Stimulated activated naive B cell treated with anti-CD40 and anti-IgM and Interleukin-4, amounts not matched to agents 10 μg/mL and 1 μg/mL and 100 μg/mL, for 72 hours (primary cell): ENCODE measurements around the gene FBXO24.

Experiments
- ATAC-seq, 2 donors: fragments of 150-1000 bp; cut with Tn5 transposase; replicated peaks; 2 replicates each; pipeline ENCODE4 v1.10.0; 2021; ENCODE audit warnings: moderate library complexity in 1 of 2
- DNase-seq: peaks from one replicate; pipeline ENCODE4 v3.0.0; 2021
- H3K27ac Mint-ChIP-seq: one replicate; pipeline ENCODE4 v1.8.0; 2022; ENCODE audit warnings: mild to moderate bottlenecking, mixed read lengths
- H3K27me3 Mint-ChIP-seq, 2 donors: one replicate each; pipeline ENCODE4 v1.8.0; 2022; ENCODE audit warnings: mixed read lengths in 2 of 2
- H3K36me3 Mint-ChIP-seq, 2 donors: one replicate each; pipeline ENCODE4 v1.8.0; 2022; ENCODE audit warnings: mixed read lengths in 2 of 2, mild to moderate bottlenecking in 1 of 2
- H3K4me1 Mint-ChIP-seq, 2 donors: one replicate each; pipeline ENCODE4 v1.8.0; 2022; ENCODE audit warnings: mixed read lengths in 2 of 2, mild to moderate bottlenecking in 1 of 2
- H3K4me3 Mint-ChIP-seq, 2 donors: one replicate each; pipeline ENCODE4 v1.8.0; 2022; ENCODE audit warnings: mild to moderate bottlenecking in 2 of 2, mixed read lengths in 2 of 2, moderate library complexity in 1 of 2
- H3K9me3 Mint-ChIP-seq, 2 donors: one replicate each; pipeline ENCODE4 v1.8.0; 2022; ENCODE audit warnings: mixed read lengths in 2 of 2, mild to moderate bottlenecking in 1 of 2

The FBXO24 gene

GRCh38 chr7:100584054-100584682, 2.0 kb upstream of the FBXO24 start:
- DNase-seq, result no peak
- H3K27me3 Mint-ChIP-seq, result peaks cover 0 to 1% of the 10 kb centered on the region in 2 donors
- H3K27ac Mint-ChIP-seq, result peak overlapping the region; percentile 97
- peaks cover 6 to 16% of the 10 kb centered on the region in 2 donors for H3K36me3 Mint-ChIP-seq
- H3K4me3 Mint-ChIP-seq, result peak overlapping the region; percentile 94 to 98
- no peaks in the 10 kb centered on the region for H3K9me3 Mint-ChIP-seq
- peaks cover 26 to 45% of the 10 kb centered on the region in 2 donors for H3K4me1 Mint-ChIP-seq
- peak in 1 of 2 donors; percentile 4 for ATAC-seq

- no peaks in the 10 kb centered on the region for H3K9me3 Mint-ChIP-seq
- H3K36me3 Mint-ChIP-seq, result peaks cover 0 to 16% of the 10 kb centered on the region in 2 donors
- H3K27me3 Mint-ChIP-seq, result peaks cover 7 to 8% of the 10 kb centered on the region in 2 donors
- no peak for ATAC-seq
- no peak for DNase-seq
- peak overlapping the region; percentile 94 to 98 for H3K4me3 Mint-ChIP-seq
- peaks cover 26 to 45% of the 10 kb centered on the region in 2 donors for H3K4me1 Mint-ChIP-seq
- H3K27ac Mint-ChIP-seq, result peak overlapping the region; percentile 97
Observed at GRCh38 chr7:100584683-100585510, 1.2 kb upstream of the FBXO24 start.

GRCh38 chr7:100585511-100586265, 440 bp upstream of the FBXO24 start, which contains the start of gene LRCH4:
Gene LRCH4, minus strand, starts transcription at chr7:100586129. Its CDS starts 29 bp downstream, at chr7:100586100.
- peaks cover 0 to 16% of the 10 kb centered on the region in 2 donors for H3K36me3 Mint-ChIP-seq
- H3K4me3 Mint-ChIP-seq, result peak within 1 kb of the TSS; percentile 94 to 98
- no peaks in the 10 kb centered on the region for H3K9me3 Mint-ChIP-seq
- H3K27me3 Mint-ChIP-seq, result peaks cover 15% of the 10 kb centered on the region in 2 donors
- H3K27ac Mint-ChIP-seq, result peak within 1 kb of the TSS; percentile 97
- peak; percentile 44 for DNase-seq
- peak; percentile 26 to 34 for ATAC-seq
- H3K4me1 Mint-ChIP-seq, result peaks cover 32 to 45% of the 10 kb centered on the region in 2 donors

- H3K27ac Mint-ChIP-seq, result no peak overlapping the region
- peaks cover 22 to 24% of the 10 kb centered on the region in 2 donors for H3K27me3 Mint-ChIP-seq
- ATAC-seq, result no peak
- no peaks in the 10 kb centered on the region for H3K9me3 Mint-ChIP-seq
- H3K4me3 Mint-ChIP-seq, result no peak overlapping the region
- peaks cover 0 to 5% of the 10 kb centered on the region in 2 donors for H3K36me3 Mint-ChIP-seq
- no peak for DNase-seq
- H3K4me1 Mint-ChIP-seq, result peaks cover 26 to 33% of the 10 kb centered on the region in 2 donors
Observed at GRCh38 chr7:100588438-100588837, 2.3 kb downstream of the FBXO24 start.

GRCh38 chr7:100589341-100589947, 3.3 kb downstream of the FBXO24 start:
- H3K4me1 Mint-ChIP-seq, result peaks cover 18 to 23% of the 10 kb centered on the region in 2 donors
- H3K36me3 Mint-ChIP-seq, result peaks cover 0 to 5% of the 10 kb centered on the region in 2 donors
- DNase-seq, result no peak
- ATAC-seq, result no peak
- H3K27me3 Mint-ChIP-seq, result peaks cover 28 to 30% of the 10 kb centered on the region in 2 donors
- H3K4me3 Mint-ChIP-seq, result no peak overlapping the region
- H3K27ac Mint-ChIP-seq, result no peak overlapping the region
- no peaks in the 10 kb centered on the region for H3K9me3 Mint-ChIP-seq

- no peak for ATAC-seq
- Mint-ChIP-seq H3K27me3 (peaks cover 30 to 32% of the 10 kb centered on the region in 2 donors), H3K4me1 (peaks cover 11 to 15% of the 10 kb centered on the region in 2 donors), H3K36me3 (peaks cover 0 to 2% of the 10 kb centered on the region in 2 donors), H3K27ac (no peak overlapping the region), H3K9me3 (no peaks in the 10 kb centered on the region), H3K4me3 (no peak overlapping the region)
- DNase-seq, result no peak
Observed at GRCh38 chr7:100590077-100590737, 4.1 kb downstream of the FBXO24 start.

- H3K4me3 Mint-ChIP-seq, result no peak overlapping the region
- peaks cover 7 to 8% of the 10 kb centered on the region in 2 donors for H3K4me1 Mint-ChIP-seq
- H3K27me3 Mint-ChIP-seq, result peaks cover 30 to 33% of the 10 kb centered on the region in 2 donors
- H3K36me3 Mint-ChIP-seq, result no peaks in the 10 kb centered on the region
- ATAC-seq (no peak), DNase-seq (no peak)
- H3K27ac Mint-ChIP-seq, result no peak overlapping the region
- no peaks in the 10 kb centered on the region for H3K9me3 Mint-ChIP-seq
Observed at GRCh38 chr7:100591596-100591995, 5.5 kb downstream of the FBXO24 start.

GRCh38 chr7:100595188-100595587, 9.1 kb downstream of the FBXO24 start:
- DNase-seq, result no peak
- no peak for ATAC-seq
- no peaks in the 10 kb centered on the region for H3K36me3 Mint-ChIP-seq
- no peak overlapping the region for H3K27ac Mint-ChIP-seq
- H3K4me1 Mint-ChIP-seq, result peaks cover 0 to 5% of the 10 kb centered on the region in 2 donors
- peaks cover 20 to 23% of the 10 kb centered on the region in 2 donors for H3K27me3 Mint-ChIP-seq
- no peaks in the 10 kb centered on the region for H3K9me3 Mint-ChIP-seq
- no peak overlapping the region for H3K4me3 Mint-ChIP-seq

- Mint-ChIP-seq H3K4me1 (peaks cover under 1 to 3% of the 10 kb centered on the region in 2 donors), H3K27ac (no peak overlapping the region), H3K9me3 (no peaks in the 10 kb centered on the region), H3K4me3 (no peak overlapping the region), H3K27me3 (peaks cover 6 to 11% of the 10 kb centered on the region in 2 donors), H3K36me3 (no peaks in the 10 kb centered on the region)
- ATAC-seq (no peak), DNase-seq (no peak)
Observed at GRCh38 chr7:100598425-100598824, 12.3 kb downstream of the FBXO24 start.

- Mint-ChIP-seq H3K4me3 (no peak overlapping the region), H3K4me1 (peaks cover 10 to 15% of the 10 kb centered on the region in 2 donors), H3K27me3 (peaks cover 0 to 2% of the 10 kb centered on the region in 2 donors), H3K36me3 (no peaks in the 10 kb centered on the region), H3K27ac (no peak overlapping the region), H3K9me3 (no peaks in the 10 kb centered on the region)
- DNase-seq, result no peak
- no peak for ATAC-seq
Observed at GRCh38 chr7:100599911-100600729, 14.0 kb downstream of the FBXO24 start.

GRCh38 chr7:100600730-100601038, 14.6 kb downstream of the FBXO24 start:
- Mint-ChIP-seq H3K4me1 (peaks cover 16 to 21% of the 10 kb centered on the region in 2 donors), H3K4me3 (no peak overlapping the region), H3K27me3 (peaks cover 0 to 4% of the 10 kb centered on the region in 2 donors), H3K36me3 (no peaks in the 10 kb centered on the region), H3K27ac (no peak overlapping the region), H3K9me3 (no peaks in the 10 kb centered on the region)
- no peak for DNase-seq
- no peak for ATAC-seq

- DNase-seq, result no peak
- Mint-ChIP-seq H3K4me1 (peaks cover 18 to 23% of the 10 kb centered on the region in 2 donors), H3K36me3 (no peaks in the 10 kb centered on the region), H3K4me3 (peak overlapping the region; percentile 85 to 86), H3K27ac (no peak overlapping the region), H3K27me3 (peaks cover 0 to 5% of the 10 kb centered on the region in 2 donors), H3K9me3 (no peaks in the 10 kb centered on the region)
- ATAC-seq, result no peak
Observed at GRCh38 chr7:100602889-100603725, 17.0 kb downstream of the FBXO24 start.
